HG03442 (cell line): ENCODE data around the gene SPSB4.

Source experiments
- ATAC-seq: cut with Tn5 transposase; IDR thresholded peaks from one replicate; pipeline ENCODE4 v1.9.1; 2021; ENCODE audit warnings: mild to moderate bottlenecking, moderate library complexity; ENCODE audit not compliant: unreplicated experiment

Gene SPSB4

DNA sequence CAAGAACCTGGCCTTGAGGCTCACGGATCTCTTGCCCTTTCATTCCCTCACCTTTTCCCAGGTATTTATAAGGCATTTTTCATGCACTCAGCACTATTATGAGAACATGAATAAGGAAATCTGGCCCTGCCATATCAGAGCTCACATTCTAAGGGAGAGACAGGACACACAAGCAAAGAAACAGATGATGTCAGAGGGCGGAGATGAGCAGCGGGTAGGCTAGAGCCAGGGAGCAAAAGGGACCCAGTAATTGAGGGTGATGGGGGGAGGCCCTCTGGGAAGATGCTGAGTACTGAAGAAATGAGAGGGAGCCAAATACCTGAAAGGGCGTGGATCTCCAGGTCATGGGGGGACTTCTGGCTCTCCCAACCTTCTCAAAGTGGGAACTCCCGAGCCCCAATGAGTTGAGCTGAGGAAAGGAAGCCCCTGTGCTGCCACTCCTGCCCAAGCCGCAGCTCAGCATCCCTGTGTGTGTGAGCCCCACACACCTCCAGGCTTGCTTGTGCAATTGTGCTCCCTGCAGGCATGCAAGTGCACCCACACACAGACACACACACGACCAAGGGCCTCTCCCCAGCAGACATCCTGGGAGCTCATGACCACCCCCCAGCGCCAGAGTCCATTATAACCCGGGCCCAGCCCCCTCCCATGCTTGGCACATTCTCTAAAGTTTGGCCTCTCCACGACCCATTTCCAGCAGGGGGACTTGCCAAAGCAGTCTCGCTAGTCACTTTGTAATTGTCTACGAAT, 99.1 kb downstream of the SPSB4 start:
- ATAC-seq, result no peak

DNA sequence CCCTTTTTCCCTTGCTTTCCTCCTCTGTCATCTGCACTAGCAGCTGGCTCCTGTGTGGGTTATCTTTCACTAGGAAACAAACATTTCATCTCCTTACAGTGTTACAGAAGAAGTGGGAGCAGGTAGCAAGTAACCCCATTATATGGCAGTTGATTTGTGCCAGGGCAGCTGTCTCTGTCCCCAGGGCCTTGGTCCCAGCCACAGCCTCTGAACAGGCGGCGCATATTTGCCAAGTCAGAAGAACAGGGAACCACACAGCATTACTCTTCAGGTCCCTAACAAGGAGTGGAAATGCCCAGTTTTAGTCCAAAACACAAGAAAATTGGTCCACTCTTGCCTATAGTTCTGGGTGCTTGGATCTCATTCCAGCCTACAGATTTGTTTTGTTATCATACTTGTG, 99.8 kb downstream of the SPSB4 start:
- ATAC-seq, result no peak

- no peak for ATAC-seq
Observed at GRCh38 chr3:141151439-141151838, 100.3 kb downstream of the SPSB4 start.

DNA sequence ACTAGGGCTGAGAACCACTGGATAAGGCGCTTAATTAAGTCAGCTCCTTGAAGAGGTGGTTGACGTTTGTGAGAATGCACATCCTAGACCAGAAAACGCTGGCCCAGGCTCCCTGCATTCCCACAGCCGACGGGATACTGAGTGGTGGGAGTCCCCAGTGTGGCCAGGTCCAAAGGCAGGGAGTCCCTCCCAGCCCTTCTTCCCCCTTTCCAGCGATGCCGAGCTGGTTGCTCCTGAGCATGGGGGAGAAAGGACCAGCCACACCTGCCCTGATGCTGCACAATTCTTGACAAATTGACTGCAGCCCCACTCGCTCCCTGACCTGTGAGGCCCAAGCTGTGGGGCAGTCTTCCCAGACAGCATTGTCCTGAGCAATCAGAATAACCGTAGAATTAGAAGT, 101.0 kb downstream of the SPSB4 start:
- no peak for ATAC-seq

- ATAC-seq, result no peak
Observed at GRCh38 chr3:141152801-141153678, 101.9 kb downstream of the SPSB4 start.

DNA sequence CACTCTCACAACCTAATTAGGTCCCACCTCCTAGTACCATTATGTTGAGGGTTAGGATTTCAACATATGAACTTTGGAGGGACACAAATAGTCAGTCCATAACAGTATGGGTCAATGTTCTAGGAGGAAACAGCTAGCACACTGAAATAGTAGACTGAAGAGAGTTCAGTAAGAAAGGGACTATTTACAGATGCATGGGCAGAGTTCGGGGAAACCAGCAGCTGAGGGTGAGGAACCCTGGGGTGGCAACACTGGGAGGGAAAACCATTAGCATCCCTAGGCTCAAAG, 102.5 kb downstream of the SPSB4 start:
- no peak for ATAC-seq

- ATAC-seq, result no peak
Observed at GRCh38 chr3:141164852-141165251, 113.7 kb downstream of the SPSB4 start.

DNA sequence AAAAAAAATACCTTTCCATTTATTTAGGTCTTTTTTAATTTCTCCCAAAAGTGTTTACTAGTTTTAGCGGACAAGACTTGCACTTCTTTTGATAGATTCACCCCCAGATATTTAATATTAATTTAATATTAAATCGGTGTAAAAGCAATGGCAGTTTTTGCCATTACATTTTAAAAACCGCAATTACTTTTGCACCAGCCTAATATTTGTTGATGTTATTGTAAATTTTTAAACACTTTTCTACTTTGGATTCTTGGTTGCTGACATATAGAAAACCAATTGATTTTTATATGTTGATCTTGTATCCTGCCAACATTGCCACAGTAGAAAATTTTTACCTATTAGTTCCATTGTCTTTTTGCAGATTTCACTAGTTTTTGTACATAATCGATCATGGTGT, 116.5 kb downstream of the SPSB4 start:
- no peak for ATAC-seq

DNA sequence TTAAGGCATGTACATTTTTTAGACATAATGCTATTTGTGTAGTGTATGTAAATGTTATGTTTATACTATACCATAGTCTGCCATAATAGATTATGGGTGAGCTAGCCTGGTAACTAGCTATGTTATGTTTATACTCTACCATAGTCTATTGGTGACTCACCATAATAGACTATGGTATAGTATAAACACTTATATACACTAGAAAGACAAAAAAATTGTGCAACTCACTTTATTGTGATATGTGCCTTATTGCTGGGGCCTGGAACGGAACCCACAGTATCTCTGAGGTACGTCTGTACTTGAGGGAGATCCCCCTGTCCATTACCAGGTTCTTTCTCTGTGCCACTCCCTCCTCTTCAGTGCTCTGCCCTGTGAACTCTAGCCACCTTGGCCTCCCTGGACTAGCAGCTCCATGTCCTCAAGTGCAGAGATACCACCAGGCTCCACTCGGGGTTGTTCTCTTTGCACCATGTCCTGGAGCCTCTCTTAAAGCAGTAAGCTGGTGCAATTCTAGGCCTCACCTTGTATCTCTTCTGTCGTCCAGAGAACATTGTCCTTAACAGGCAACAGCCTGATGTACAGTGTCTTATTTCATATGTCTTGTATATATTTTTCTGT, 119.6 kb downstream of the SPSB4 start:
- no peak for ATAC-seq

GRCh38 chr3:141174674-141175073, 123.5 kb downstream of the SPSB4 start:
- ATAC-seq, result no peak

DNA sequence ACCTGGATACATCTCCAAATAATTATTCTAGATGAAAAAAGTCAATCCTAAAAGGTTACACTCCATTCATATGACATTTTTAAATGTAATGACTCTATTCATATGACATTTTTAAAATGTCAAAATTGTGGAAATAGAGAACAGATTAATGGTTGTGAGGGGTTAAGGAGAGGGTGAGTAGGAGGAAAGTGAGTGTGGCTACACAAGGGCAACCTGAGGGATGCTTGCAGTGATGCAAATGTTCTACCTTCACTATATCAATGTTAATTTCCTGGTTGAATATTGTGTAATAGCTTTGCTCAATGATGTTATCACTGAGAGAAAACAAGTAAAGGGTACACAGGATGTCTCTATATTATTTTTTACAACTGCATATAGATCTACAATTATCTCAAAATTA, 125.6 kb downstream of the SPSB4 start:
- no peak for ATAC-seq

DNA sequence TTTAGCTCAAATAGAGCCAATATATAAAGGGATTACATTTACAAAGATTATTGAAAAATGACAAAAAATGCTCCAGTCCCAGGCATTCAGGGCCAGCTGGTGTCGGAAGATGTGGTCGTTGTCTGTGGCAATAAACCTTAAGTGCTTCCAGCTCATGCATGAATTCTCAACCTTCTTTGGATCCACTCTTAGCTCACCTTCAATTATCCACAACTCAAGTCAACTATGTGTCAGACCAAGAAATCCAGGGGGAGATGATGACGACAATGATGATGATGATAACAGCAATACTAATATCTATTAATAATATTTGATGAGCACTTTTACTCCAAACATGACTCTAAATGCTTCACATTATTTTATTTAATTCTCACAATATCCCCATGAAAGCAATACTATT, 126.9 kb downstream of the SPSB4 start:
- ATAC-seq, result no peak

- no peak for ATAC-seq
Observed at GRCh38 chr3:141178551-141178950, 127.4 kb downstream of the SPSB4 start.

DNA sequence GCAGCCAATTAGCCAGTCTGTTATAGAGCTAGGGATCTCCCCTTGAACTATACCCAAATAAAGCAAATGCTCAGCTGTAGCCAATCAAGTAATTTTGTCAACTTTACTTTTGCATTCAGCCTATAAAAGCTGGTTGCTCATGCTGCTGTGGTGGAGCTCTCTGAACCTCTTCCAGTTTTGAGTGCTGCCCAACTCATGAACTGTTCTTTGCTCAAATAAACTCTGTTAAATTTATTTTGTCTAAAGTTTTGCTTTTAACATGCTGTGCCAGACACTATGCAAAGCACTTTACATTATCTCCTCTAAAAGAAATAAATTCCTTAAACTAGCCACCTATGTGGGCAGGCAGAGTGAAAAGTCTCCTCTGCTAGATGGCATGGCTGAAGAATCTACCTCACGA, 128.8 kb downstream of the SPSB4 start:
- ATAC-seq, result no peak

- no peak for ATAC-seq
Observed at GRCh38 chr3:141181196-141181595, 130.0 kb downstream of the SPSB4 start.

GRCh38 chr3:141181819-141182218, 130.7 kb downstream of the SPSB4 start:
- ATAC-seq, result no peak

- no peak for ATAC-seq
Observed at GRCh38 chr3:141183606-141184005, 132.5 kb downstream of the SPSB4 start.

DNA sequence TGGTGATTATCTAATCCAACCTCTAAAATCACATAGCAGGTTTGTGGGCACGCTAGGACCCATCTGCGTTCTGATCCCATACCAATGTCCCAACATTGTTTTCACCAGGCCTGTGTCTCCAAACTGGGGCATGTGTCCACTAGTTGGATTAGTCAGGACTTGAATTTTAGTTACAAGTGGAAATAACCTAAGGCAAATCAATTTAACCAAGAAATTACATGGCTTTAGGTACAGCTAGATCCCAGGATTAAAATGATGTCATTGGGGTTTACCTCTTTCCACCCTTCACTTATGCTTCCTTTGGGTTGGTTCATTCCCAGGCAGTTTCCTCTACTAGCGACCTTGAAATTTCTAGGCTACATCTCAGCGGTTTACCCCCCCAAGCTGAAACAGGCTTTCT, 133.3 kb downstream of the SPSB4 start:
- ATAC-seq, result no peak

GRCh38 chr3:141191097-141191749, 140.1 kb downstream of the SPSB4 start:
- ATAC-seq, result no peak

DNA sequence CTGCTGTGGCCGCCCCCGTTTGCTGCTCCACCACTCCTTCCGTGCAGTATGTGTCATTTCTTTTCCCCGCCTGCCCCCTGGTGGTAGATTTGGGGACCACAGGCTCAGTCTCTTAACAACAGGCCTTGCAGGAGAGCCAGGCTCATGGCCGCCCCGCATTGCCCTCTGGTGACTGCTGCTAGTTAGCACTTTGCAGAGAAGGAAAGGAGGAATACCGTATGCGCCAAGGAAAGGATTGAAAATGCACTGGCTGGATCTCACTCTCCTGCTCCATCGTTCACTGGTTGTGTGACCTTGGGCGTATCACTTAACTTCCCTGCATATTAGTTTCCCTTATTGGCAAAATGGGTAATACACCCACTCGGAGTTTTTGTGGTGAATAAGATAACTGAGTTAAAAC, 141.2 kb downstream of the SPSB4 start:
- peak; percentile 99 for ATAC-seq

DNA sequence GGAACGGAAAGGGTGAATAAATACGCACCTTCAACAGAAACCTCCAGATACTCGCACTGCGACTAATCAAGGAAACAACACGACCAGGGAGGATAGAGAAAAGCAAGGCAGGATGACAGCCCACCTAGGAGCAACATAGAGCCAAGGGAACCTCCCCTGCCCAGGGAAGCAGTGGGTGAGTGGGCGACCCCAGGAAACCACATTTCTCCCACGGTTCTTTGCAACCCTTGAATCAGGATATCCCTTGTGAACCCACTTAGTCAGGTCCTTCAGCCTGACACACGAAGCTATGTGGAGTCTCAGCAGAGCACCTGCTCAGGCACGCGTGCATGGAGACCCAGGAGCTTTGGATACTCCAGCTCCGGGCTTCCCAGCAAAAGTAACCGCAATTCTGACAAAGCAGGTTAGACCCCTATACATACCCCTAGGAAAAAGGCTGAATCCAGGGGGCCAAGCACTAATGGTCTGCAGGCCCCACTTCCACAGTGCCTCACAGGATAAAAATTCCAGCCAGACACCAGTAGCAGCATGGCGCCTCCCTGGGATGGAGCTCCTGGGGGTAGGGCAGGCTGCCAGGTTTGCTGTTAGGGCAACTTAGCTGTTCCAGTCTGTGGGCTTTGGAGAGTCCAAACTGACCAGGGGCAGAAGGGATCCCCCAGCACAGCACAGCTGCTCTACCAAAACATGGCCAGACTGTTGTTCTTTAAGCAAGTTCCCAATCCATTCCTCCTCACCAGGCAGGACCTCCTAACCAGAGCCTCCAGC, 142.1 kb downstream of the SPSB4 start:
- ATAC-seq, result no peak
